Hepatic stellate cell (primary cell): ENCODE results near the gene PPP1R2C.
A peak's percentile ranks its signal among the peaks of the same experiment; 100 is the strongest.

Source experiments
- DNase-seq: peaks from one replicate; pipeline ENCODE4 v3.0.0; 2011; ENCODE audit warnings: low spot score

The PPP1R2C gene

GRCh38 chrX:42778096-42778495, at the start of gene PPP1R2C:
Gene PPP1R2C, minus strand, starts transcription at chrX:42778163. Its CDS starts 84 bp downstream, at chrX:42778079.
- DNase-seq = no peak

GRCh38 chrX:42825201-42825600, 47.2 kb upstream of the PPP1R2C start:
- no peak for DNase-seq

- DNase-seq = no peak
Observed at GRCh38 chrX:42824541-42824940, 46.6 kb upstream of the PPP1R2C start.

- DNase-seq = no peak
Observed at GRCh38 chrX:42823443-42823842, 45.5 kb upstream of the PPP1R2C start.

DNA sequence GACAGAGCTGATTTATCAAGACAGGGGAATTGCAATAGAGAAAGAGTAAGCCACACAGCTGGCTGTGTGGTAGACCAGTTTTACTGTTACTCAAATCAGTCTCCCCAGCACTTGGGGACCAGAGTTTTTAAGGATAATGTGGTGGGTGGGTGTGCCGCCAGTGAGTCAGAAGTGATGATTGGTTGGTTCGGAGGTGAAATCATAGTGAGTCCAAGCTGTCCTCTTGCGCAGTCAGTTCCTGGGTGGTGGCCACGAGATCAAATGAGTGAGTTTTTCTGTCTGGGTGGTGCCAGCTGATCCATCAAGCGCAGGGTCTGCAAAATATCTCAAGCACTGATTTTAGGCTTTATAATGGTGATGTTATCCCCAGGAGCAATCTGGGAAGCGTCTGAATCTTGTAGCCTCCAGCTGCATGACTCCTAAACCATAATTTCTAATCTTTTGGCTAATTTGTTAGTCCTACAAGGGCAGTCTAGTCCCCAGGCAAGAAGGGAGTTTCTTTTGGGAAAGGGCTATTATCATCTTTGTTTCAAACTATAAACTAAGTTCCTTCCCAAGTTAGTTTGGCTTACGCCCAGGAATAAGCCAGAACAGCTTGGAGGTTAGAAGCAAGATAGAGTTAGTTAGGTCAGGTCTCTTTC, 44.0 kb upstream of the PPP1R2C start:
- no peak for DNase-seq

- DNase-seq = no peak
Observed at GRCh38 chrX:42818151-42818921, 40.4 kb upstream of the PPP1R2C start.

DNA sequence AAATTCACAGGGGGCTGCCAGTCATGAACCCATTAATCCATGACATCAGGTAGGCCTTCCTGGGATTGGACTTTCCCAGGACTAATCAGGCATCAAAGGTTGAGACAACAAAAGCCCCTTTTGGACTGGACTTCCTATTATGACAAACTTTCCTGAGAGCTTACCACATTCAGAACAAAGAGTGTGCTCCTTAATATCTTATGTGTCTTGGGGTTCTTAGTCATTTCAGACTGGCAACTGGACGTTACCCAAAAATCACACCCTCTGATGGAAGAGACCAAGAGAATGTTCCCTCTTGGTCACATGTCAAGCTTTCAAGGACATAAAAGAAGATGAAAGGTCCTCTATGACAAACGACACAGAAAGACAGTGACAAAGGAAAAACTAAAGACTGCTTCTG, 31.6 kb upstream of the PPP1R2C start:
- no peak for DNase-seq

DNA sequence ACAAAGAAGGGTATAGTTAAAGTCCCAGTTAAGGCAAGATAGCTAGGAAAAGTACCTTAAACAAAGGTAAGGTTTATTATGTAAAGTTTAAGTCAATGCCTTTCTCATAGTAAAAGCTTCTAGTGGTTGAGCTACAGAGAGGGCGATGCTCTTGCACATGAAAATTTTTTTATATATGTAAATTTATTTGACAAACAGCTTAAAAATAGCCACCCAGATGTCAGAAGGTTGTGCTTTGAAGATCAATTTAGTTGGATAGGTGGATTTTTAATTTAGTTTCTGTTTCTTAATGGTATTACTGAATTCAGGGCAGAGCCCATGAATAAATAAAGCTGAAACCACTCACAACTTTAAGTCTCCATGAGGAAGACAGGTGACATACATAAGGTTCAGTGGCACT, 29.4 kb upstream of the PPP1R2C start:
- no peak for DNase-seq

DNA sequence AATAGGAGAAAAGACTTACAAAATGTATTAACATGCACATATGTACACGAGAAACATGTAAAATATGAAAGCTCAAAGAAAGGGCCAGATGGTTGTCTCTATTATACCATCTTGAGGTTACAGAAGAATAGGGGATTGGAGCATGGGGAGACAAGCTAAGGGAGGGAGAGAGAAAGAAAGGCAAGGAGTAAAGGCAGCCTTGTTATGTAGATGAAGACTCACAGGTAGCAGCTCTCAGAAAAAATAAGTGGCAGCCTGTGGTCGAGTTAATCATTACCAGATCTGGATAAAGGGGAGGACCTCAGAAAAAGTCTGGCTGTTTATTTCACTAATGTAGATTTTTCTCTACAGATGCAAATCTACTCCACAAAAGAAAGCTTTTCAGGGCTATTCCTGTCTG, 26.6 kb upstream of the PPP1R2C start:
- no peak for DNase-seq

DNA sequence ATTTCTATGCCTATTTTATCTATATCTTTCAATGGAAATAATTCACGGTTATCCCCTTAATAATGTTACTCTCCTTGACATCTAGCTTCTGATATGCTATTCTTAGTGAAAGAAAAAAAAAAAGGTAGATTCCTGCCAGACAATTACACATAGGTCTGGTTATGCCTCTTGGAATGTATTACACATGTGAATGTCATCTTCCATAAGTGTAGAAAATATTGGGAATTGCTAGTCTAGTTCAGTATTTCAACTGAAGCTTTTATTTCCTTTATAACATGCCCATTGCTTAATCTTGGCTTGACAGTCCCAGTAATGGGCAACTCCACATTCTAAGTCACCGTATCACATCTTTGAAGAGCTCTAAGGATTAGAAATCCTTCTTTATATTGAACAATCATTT, 25.4 kb upstream of the PPP1R2C start:
- no peak for DNase-seq

- DNase-seq = no peak
Observed at GRCh38 chrX:42797651-42798269, 19.8 kb upstream of the PPP1R2C start.

- no peak for DNase-seq
Observed at GRCh38 chrX:42783451-42783850, 5.5 kb upstream of the PPP1R2C start.

DNA sequence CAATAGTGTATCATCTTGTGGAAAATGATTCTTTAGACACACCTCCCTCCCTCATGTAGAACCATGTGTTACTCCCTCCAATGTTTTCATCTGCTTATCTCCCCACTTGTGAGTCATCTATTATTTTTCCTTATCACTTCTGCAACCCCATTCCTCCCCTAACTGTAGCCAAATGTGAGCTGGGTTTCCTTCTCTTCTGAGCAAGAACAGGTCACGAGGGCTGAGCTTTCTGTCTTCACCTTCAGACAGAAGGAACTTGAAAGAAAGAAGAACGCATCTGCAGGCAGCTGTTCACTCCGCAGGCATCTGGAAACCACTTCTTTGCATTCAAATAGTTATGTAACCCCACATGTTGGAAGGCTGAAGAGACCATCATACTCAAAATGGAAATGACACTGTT, 1.8 kb downstream of the PPP1R2C start:
- no peak for DNase-seq

GRCh38 chrX:42772874-42773273, 5.1 kb downstream of the PPP1R2C start:
- no peak for DNase-seq

DNA sequence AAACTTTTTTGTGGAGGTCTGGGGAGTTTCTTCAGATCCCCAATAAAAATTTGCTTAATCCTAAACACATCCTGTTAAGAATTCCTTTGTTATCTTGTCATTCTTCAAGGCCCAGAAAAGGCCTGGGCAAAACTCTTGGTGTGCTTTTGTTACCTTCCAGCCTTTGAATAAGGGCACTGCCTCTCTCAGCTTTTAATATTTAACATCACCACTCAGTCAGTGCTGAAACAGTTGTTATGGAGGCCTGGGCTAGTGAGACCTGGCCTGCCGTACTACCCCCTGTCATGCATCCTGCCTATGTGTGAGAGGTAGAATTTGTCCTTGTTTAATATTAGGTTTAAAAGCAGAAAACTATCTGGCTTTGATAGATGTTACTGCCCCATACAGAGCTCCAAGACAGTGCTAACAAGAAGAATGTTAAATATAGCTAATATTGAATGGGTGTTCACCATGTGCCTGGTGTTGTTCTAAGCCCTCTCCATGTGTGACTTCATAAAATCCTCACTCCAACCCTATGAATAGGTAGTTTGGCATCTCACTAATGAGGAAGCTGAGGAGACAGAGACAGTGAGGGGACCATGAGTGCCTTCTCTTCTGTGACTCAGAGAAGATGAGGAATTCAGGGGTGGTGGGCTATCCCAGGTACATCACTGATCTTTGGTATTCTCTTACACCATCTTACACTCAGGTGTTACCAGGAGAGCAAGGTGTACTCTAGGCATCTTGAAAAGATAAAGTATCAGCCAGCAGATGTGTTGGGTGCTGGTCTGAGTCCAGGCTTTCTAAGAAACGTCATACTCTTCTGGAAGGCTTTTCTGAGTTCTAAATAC, 6.2 kb downstream of the PPP1R2C start:
- DNase-seq = no peak

- DNase-seq = no peak
Observed at GRCh38 chrX:42770566-42770965, 7.4 kb downstream of the PPP1R2C start.

GRCh38 chrX:42759881-42760280, 18.1 kb downstream of the PPP1R2C start:
- no peak for DNase-seq

DNA sequence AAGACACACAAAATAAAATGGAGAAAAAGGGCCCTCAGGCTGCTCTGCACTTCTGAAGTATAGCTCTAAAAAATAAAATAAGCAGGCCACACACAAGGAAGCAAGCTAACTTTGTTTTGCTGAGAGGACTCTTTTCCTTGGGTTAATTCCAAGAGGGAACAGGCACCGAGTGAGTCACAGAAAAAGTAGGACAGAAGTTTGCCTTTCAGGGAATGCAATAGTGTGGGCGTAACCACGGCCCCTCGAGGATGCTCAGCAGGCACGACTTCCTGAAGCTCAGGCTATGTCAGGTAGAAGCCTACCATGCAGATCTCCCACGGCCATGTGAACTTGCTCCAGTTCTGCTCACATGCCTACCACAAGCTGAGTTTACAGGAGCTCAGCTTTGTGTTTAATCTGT, 22.1 kb downstream of the PPP1R2C start:
- peak; percentile 22 for DNase-seq

GRCh38 chrX:42754603-42755002, 23.4 kb downstream of the PPP1R2C start:
- DNase-seq = no peak

GRCh38 chrX:42754115-42754514, 23.8 kb downstream of the PPP1R2C start:
- no peak for DNase-seq

GRCh38 chrX:42752730-42753129, 25.2 kb downstream of the PPP1R2C start:
- DNase-seq = no peak

DNA sequence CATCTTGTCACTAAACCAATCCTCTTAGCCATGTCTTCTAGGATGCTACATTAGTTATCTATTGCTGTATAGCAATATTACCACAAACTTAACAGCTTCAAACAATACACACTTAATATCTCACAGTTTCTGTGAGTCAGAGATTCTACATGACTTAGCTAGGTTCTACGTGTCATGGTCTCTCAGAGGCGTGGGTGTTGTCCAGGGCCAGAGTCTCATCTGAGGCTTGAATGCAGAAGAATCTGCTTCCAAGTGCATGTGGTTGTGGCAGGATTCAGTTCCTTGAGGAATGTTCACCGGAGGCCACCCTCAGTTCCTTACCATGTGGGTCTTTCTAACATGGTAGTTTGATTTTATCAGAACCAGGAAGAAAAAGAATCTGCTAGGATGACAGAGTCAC, 26.4 kb downstream of the PPP1R2C start:
- DNase-seq = no peak
